Activated CD4-positive, alpha-beta T cell treated with anti-CD3 and anti-CD28 coated beads, Interleukin-2, amount 50 U/mL, for 24 hours (primary cell): ENCODE data around the gene RASA3.

Experiments used
- DNase-seq, 2 donors: peaks; one replicate each; pipeline ENCODE4 v3.0.0-alpha.2; 2020; ENCODE audit warnings: low read depth in 1 of 2, low spot score in 1 of 2

RASA3 gene

DNA sequence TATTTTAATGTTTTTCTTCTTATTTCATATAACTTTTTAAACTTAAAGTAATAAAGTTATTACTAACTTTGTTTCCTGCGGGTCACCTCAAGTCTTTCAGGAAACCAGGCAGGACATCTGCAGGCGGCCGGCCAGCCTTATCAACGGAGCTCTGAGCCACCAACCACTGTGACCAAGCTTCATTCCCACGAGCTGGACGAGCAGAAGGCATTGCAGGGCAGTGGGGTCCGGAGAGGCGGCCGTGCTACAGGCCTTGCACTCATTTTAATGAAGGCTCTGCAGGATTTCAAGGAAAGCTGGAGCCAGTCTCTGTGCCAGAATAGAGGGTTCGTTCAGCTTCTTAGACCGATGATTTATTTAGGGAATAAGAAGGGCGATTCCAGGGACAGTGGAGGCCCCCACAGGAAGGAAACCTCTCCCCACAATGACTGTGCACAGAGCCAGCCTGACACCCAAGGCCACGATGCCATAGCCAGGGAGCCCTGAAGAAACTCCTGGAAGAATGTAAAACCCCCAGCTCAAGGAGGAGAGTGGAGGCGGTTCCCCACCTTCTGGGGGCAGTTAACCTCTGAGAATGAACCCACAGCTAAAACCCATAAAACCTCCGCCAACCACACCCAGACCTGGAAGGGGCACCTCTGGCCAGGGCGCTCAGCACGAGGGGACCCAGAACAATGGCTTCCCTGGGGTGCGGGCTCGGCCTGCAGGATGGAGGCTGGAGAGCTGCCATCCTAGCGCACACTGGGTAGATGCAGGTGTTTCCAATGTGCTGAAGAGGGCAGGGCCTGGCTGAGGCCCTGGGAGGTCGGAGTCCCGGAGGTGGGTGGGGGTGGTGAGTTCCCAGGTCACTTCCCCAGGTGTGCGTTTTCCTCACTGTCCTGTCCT, 75.0 kb downstream of the RASA3 start:
- no peak for DNase-seq

DNA sequence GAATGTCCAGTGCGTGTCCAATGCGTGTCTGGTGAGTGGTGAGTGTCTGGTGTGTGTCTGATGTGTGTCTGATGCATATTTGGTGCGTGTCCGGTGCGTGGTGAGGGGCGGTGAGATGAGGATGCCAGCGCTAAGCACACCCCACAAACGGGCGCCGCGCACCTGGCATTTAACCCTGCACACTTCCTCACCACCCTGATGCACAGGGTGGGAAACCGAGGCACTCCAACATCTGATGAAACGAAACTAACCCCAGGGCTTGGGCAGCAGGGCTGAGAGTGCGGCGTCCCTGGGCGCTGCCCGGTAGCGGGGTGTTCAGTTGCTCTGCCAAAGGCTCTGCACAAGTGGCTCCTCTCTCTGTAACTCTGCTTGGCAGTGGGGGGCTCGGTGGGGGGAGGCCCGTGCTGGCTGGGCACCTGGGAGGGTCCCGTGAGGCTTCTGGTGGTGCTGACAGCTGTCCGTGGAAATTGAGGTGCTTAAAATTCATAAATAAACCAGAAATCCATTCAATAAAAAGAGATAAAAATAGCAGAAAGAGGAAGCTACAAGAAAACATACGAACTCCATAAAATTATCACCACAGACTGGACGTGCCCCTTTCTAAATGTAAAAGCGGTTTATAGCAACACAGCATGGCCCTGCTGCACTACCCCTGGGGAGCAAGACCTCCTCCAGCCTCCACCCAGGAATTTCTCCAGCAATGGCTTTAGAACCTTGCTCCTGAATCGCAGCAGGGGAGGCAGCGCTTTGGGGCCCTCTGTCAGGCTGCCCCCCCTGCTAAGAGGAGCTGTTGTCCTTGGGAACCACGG, 76.0 kb downstream of the RASA3 start:
- no peak for DNase-seq

DNA sequence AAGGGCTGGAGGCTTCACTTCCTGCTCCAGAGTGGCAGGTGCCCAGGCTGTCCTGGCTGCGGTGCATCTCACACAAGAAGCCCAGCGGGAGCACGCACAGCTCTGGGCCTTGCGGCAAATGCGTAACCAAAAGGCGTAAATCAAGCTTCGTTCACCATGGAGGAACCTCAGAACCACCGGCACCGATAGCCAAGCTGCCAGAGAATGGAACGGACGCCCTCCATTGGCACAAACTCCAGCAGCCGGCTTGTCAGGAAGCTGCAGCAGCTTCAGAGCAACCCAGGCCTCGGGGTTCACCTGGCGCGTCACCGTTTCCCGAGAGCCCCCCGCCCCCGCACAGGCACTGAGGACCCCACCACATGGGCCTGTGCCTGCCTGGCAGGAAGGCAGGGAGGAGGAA, 76.7 kb downstream of the RASA3 start:
- no peak for DNase-seq

DNA sequence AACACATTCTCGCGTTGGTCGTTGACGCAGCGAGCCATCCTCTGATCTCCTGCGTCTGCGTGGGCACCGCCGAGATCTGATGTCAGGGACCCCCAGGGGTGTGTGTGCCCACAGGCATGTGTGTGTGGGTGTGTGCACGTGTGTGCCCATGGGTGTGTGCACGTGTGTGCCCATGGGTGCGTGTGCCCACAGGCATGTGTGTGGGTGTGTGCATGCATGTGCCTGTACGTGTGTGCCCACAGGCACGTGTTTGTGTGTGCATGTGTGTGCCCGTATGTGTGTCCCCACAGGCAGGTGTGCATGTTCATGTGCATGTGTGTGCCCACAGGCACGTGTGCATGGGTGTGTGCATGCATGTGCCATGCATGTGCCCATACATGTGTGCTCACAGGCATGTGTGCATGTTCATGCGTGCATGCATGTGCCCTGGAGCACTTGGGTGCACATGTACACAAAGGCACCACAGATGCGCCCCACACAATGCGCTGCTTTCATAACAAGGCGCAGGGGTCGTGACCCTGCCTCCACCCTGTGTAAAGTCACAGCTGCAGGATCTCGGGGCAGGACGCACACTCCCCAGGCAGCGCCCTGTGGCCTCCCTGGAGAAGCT, 77.5 kb downstream of the RASA3 start:
- no peak for DNase-seq

DNA sequence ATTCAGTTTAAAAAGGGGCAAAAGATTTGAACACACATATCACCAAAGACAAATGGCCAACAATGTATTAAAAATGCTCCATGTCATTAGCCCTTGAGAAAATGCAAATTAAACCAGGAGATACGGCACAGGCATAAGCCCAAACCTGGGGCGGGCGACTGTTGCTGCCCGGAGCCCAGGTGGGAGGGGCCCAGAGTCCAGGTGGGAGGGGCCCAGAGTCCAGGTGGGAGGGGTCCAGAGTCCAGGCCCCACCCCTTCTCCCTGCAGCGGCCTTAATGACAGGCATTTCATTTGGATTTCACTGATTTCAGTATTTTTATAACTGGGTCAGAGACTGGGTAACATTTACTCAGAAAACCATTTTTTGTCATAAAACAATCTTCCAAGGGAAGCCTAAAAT, 78.2 kb downstream of the RASA3 start:
- DNase-seq = no peak

DNA sequence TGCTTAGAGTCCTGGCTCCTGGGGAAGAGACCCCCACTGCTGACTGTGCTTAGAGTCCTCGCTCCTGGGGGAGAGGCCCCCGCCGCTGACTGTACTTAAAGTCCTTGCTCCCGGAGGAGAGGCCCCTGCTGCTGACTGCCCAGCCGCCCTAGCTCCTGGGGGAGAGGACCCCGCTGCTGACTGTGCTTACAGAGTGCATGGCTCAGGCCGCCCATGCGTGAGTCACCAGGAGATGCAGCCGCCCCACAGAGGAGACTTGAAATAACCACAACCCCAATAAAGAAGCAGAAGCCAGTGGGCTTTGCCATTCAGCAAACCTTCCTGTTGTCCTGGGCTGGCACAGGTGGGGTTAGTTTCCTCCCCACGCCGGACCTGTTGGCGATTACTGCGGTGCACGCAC, 79.4 kb downstream of the RASA3 start:
- DNase-seq = no peak

DNA sequence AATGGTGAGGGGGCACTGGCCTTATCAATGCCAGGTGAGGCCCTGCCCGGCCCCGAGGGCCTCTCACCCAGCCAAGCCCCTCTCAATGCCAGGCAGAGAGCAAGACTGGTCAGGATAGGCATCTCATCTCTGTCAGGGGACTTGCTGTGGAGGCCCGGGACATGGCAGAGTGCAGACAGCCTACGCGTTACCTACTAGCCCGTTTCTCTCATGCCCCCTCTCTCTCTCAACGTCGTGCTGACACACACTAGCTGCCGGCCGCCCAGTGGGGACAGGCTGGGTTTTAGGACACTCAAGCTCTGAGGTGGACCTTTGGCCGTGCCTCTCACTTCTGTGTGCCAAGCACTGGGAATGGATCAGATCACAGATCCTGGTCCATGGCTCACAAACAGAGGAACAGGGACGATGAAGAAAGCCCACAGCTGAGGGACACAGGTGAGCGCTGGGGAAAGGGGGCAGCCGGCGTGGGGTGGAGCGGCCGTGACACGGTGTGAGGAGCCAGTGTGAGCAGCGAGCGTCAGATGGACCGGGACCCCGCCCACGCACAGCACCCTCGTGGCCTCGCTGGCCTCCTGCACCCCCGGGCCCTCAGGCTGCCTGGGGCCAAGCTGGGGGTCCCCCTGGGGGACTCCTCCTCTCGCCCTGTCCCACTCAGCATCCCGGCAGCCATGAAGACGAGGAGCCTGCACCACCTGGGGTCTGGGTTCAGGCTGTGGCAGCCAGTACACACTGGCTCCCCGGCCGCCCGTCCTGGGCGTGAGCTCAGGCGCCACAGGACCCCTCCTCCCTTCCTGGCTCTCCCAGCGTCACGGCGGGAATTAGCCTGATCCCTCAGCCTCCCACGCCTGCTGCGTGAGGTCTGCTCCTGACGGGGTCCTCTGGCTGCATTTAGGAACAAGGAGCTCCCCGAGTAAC, 81.6 kb downstream of the RASA3 start:
- DNase-seq = no peak

DNA sequence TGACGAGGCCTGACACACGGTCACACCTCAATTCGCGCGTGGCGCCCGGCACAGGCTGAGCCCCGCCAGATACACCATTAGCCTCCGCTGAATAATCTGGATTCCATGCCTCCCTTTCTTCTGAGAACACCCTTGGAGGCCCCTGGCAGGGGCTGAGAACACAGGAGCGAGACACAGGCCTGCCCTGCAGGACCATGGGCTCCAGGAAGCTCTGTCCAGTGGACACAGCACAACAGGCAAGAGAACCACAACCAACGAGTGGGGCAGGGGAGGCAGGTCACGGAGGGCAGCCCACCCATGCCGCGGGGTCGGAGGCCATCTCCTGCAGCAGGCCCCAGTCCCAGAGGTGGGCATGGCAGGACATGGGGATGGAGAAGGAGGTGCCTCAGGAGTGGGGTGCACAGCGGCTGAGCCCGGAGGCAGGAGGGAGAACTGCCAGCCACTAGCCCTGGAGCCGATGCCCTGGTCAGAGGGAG, 82.8 kb downstream of the RASA3 start:
- DNase-seq = no peak

DNA sequence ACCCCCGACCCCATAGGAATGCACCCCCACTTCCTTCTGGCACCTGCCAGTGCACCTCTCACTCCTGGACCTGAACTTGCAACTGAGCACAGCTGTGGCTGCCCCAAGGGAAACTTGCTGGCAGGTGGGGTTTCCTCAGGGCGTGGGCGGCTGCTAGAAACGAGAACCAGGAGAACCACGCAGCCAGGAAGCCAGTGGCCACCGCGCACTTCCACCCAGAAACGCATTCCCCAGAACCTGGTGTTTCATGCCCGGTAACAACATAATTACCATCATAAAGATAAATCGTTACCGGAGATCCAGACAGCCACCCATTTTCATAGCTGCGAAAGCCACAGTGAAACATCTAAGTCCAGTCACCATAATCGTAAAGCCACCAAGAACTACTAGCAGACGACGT, 83.4 kb downstream of the RASA3 start:
- peak; percentile 32 to 41 for DNase-seq

DNA sequence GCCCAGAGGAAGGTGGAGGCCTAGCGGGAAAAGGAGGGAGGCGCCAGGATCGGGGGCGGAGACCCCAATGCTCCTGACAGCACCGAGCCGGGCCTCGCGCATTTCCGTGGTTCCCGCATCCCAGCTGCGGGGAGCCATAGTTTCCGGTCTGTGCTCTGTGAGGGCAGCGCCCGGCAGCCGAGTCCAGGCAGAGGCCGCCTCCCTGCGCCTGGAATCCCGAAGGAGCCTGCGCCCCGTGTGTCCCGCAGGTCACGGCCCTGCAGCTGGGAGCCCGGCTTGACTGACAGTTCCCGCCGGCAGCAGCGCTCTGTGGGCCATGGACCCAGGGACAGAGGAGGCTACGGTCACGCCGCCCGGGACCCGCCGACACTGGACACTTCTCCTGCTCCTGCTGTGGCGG, 84.0 kb downstream of the RASA3 start:
- no peak for DNase-seq

DNA sequence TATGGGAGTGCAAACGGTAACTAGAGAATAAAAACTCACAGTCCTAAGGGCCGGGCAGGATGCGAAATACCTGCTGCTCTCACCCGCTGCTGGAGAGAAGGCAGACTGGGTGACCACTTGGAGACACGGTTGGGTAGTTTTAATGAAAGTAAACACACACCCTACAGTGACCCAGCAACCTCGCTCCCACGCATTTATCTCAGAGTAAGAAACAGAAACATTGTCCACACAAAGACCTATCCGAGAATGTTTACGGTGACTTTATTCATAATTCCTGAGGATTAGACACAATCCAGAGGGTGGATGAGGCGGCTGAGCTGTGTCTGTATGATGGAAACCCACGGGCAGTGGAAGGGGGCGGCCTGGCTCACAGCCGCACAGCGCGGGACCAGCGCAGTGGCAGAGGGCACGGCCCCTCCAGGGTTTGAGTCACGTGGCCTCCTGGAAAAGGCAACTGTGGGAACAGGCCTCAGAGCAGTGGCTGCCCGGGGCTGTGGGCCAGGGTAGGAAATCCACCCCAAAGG, 85.0 kb downstream of the RASA3 start:
- DNase-seq = no peak

DNA sequence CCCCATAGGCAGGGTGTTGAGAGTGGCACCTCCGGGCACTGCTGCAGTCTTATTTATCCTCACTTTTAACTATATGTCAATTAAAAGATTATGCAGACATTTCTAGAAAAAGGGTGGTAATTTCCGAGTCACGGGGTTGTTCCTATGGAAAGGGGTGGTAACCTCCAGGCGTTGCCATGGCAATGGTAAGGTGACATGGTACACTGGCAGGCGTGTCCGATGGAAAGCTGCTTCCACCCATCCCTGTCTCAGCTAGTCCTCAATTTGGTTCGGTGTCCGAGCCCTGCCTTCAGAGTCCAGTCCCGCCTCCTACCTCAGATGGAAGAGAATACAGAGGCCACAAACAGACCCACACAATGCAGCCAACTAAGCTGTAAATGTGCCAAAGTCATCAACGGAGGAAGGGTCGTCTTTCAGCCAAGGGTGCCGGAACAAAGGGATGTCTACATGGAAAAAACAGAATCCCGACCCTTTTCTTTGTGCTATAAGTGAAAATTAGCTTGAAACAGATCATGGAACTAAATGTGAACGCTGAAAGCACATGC, 85.9 kb downstream of the RASA3 start:
- no peak for DNase-seq

DNA sequence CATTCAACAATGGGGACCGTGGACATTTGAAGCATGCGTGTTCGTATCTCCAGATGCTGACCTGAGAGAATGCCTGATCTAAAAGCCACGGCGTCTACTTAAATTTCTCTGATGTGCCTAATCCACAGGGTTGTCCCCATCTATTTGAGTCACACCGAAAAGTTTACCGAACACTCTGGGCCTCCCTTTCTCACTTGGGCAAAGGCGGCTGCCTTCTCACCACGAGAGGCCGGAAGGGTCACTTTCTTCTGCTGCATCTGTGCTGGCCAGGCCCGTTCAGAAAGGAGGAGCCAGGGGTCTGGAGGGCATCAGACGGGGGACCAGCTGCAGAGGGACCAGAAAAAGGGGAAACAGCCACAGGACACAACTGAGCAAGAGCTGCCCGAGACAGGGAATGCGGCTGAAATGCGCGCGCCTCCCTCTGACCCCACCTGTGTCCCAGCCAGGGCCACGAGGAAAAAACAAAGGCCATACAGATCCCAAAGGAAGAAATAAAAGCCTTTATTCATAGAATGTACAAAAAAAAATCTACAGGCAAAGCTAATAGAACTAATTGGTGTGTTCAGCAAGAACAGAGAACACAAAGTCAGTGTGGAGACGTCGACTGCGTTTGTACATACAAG, 87.2 kb downstream of the RASA3 start:
- no peak for DNase-seq

DNA sequence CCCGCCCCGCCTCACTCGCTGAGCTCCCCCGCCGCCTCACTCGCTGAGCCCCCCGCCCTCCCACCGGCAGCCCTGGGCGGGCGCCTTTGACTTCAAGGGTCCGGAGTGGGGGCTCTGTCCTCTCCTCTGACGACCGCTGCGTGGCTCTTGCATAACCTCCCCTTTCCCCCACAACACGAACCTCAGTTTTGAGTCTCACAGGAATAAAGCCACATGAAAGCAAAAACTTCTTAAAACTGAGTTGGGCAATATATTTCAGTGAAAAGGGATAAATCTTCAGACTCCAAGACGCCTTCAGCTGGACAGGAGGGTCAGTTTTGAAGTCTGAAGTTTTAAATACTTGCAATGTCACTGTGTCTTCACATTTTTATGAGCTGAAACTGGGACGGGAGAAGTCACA, 87.9 kb downstream of the RASA3 start:
- no peak for DNase-seq

DNA sequence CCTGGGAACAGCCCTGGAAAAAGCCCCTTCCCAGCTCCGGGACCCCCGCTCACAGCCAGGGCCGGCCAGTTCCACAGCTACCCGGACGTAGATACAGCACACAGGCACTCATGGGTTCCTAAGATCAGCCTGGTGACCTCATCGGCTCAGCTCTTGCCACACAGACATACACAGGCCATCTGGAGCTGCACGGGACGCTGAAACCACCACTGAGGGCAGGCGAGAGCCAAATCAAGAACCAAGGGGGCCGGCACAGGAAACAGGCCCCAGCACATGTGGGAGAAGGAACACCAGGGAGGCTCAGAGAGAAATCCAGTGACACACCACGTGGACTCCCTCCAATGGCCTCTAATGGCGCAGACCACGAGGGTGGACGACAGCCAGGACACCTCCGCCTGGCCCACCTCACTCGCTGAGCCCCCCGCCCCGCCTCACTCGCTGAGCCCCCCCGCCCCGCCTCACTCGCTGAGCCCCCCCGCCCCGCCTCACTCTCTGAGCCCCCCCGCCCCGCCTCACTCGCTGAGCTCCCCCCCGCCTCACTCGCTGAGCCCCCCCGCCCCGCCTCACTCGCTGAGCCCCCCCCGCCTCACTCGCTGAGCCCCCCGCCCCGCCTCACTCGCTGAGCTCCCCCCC, 88.9 kb downstream of the RASA3 start:
- no peak for DNase-seq

DNA sequence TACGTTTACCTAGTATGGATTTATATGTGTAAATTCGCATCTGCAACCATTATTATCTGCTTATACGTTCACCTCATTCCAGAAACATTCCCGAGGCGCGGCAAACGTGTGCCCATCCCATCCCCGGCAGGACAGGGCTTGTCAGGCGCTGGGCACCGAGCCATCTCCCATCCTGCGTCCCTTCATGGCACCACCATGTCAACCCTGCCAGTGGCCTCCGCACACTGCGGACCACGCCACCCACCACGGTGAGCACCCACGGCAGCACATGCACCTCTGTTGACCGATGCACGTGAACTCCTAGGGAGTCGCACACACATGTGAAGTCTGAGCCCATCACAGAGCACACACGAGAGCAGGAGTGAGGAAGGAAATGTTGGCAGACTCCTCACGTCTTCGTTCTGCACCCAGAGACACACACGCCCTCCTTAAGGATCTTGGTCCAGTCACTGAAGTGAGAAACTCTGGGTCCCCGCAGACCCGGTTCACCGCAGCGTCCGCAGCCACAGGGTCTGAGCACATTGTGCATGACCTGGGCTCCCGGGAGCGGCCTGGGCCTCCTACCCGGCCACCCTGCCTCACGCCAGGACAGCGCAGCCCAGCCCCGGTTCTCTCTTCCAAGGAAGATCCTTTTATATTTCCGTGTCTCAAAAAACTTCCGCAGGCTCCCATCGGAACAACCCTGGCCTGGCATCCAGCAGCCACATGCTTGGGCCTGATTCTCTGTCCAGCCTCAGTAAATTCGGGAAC, 90.2 kb downstream of the RASA3 start:
- no peak for DNase-seq

DNA sequence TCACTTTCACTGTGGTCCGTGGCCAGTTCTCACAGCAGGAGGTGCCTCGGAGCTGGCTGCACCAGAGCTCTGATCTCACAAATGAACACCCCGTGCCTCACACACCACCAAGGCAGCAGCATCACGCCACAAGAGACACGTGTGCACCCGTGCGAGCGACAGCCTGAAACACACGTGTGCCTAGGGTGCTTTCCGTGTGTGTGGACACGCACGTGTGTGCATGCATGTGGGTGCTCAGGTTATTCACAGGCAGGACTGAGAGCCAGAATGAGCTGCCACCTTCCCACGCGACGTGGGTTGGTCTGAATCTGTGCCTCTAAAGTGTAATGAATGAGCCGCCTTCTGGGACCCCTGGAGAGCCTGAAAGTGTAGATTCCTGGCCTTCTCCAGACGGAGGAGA, 90.9 kb downstream of the RASA3 start:
- DNase-seq = no peak

DNA sequence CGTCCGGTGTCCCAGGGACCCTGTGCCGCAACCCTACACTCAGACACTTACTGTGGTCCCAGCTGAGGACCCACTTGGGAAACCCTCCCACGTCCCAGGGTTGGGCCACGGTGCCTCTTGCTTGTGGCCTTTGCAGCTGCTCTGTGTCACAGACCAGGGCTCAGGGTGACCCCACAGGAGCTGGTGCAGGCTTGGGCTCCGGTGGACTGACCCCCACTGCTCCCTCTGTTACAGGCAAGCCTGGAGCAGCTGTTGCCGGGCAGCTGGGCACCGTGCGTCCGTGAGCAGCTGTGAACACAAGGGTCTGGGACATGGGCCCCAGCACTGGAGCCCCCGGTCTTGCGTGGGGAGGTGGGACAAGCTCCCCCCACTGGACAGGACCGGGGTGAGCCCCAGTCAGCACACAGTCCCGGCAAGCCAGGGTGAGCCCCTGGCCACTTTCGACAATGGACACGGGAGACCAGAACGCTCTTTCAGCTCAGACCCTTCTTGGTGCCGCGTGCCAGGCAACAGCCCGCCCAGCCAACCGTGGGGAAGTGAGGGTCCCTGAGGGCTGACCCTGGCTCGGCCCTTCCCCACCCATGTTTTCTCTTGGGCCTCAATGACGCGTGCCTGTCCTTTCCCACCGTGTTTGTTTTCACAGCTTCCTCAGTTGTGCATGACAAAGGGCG, 92.8 kb downstream of the RASA3 start:
- no peak for DNase-seq
